ENCODE measurements around the gene GIT2. TPM values are rescaled to one million over a fixed set of nuclear protein-coding genes. Genes with fewer than 3 reads are reported as not detected.
A peak's percentile ranks its signal among the peaks of the same experiment; 100 is the strongest.
"Not testable (repeated sequence)": the region's sequence is repeated elsewhere in the genome, so short reads cannot be mapped to it uniquely, and the experiment has no call there.

The GIT2 gene
- total and polyA plus RNA-seq, 9 donors: 17.4 to 58.8 (median 43.7) TPM

- Histone ChIP-seq H3K27ac (no peak overlapping the region), H3K27me3 (no peaks in the 10 kb centered on the region), H3K36me3 (no peaks in the 10 kb centered on the region), H3K4me1 (ENCODE audit: insufficient read depth) (peaks cover 2% of the 10 kb centered on the region), H3K4me3 (no peak overlapping the region), H3K9me3 (no peaks in the 10 kb centered on the region)
- 73 to 81% (median 79%) methylated on average over 15 of the region's 15 CpGs for WGBS, 3 donors
- TF ChIP-seq POLR2A (IDR thresholded peaks at IDR 0.05) (no peak), EP300 (IDR thresholded peaks at IDR 0.05) (no peak), CTCF (IDR thresholded peaks at IDR 0.05) (no peak)
- intact Hi-C loops (cut with DNase I): no loop called here
- no peak for DNase-seq
These were observed 93.2 kb downstream of the GIT2 start for GRCh38 chr12:109902891-109903418.

GRCh38 chr12:109900752-109901580 lies 95.2 kb downstream of the GIT2 start:
- Histone ChIP-seq H3K27ac (no peak overlapping the region), H3K9me3 (no peaks in the 10 kb centered on the region), H3K36me3 (no peaks in the 10 kb centered on the region), H3K4me3 (peak overlapping the region; percentile 56), H3K27me3 (no peaks in the 10 kb centered on the region), H3K4me1 (ENCODE audit: insufficient read depth) (peaks cover 2% of the 10 kb centered on the region)
- TF ChIP-seq POLR2A (IDR thresholded peaks at IDR 0.05) (no peak), EP300 (IDR thresholded peaks at IDR 0.05) (no peak), CTCF (IDR thresholded peaks at IDR 0.05) (no peak)
- 2 to 3% (median 2%) methylated on average over 16 of the region's 16 CpGs for WGBS, 3 donors
- intact Hi-C loops (cut with DNase I): no loop called here
- DNase-seq: no peak

GRCh38 chr12:109899783-109900751 lies 96.1 kb downstream of the GIT2 start, which contains the start of gene TCHP:
TCHP (plus strand) TSS chr12:109900274; CDS start chr12:109903027, 2,753 bp downstream.
- intact Hi-C loops (cut with DNase I): no loop called here
- 2 to 4% (median 2%) methylated on average over 46 to 69 of the region's 69 CpGs for WGBS, 3 donors
- DNase-seq: peak; percentile 77 to 89 (median 84)
- H3K9me3 ChIP-seq: no peaks in the 10 kb centered on the region
- H3K27me3 ChIP-seq: no peaks in the 10 kb centered on the region
- no peaks in the 10 kb centered on the region for H3K36me3 ChIP-seq
- peaks cover 2% of the 10 kb centered on the region for H3K4me1 ChIP-seq (ENCODE audit: insufficient read depth)
- peak within 1 kb of the TSS; percentile 57 to 76 for H3K27ac ChIP-seq
- peak within 1 kb of the TSS; percentile 56 for H3K4me3 ChIP-seq
- TF ChIP-seq CTCF (IDR thresholded peaks at IDR 0.05) (peak in 2 of 3 donors; percentile 42 to 57), EP300 (IDR thresholded peaks at IDR 0.05) (no peak), POLR2A (IDR thresholded peaks at IDR 0.05) (peak; percentile 28)

- WGBS, 3 donors: 89 to 92% (median 90%) methylated on average over 15 of the region's 15 CpGs
- H3K27me3 ChIP-seq; DNase-seq; H3K9me3 ChIP-seq; H3K4me1 ChIP-seq (ENCODE audit: insufficient read depth); intact Hi-C loops (cut with DNase I); H3K36me3 ChIP-seq: not testable (repeated sequence)
- Histone ChIP-seq H3K4me3 (peak overlapping the region; percentile 56), H3K27ac (peak overlapping the region in 1 of 2 donors; percentile 76)
These were observed 96.8 kb downstream of the GIT2 start for GRCh38 chr12:109899345-109899744.
